Thyroid gland (tissue), 4 donors: ENCODE results near the gene ZBTB8OS. TPM values are rescaled to one million over a fixed set of nuclear protein-coding genes. Genes with fewer than 3 reads are reported as not detected.

ENCODE experiments used
- DNase-seq, 2 donors: peaks; one replicate each; pipeline ENCODE4 v3.0.0-alpha.2; 2019
- H3K27ac ChIP-seq, 3 donors: fragments of 200-600 bp; sonication (generic); 1 replicate in 2 of 3; 2 replicates in 1 of 3; pipeline ENCODE4 v1.5.1; 2016 to 2019; ENCODE audit warnings: mild to moderate bottlenecking in 1 of 3, moderate library complexity in 1 of 3
- H3K27me3 ChIP-seq: fragments of 200-600 bp; sonication (generic); one replicate; pipeline ENCODE4 v1.5.1; 2019
- H3K36me3 ChIP-seq, 2 donors: fragments of 200-600 bp; sonication (generic); one replicate each; pipeline ENCODE4 v1.5.1; 2016 to 2019
- H3K4me1 ChIP-seq, 2 donors: fragments of 200-600 bp; sonication (generic); one replicate each; pipeline ENCODE4 v1.5.1; 2017 to 2019
- H3K4me3 ChIP-seq, 3 donors: fragments of 200-600 bp; sonication (generic); replicated peaks in 1 of 3; 1 replicate in 2 of 3; 2 replicates in 1 of 3; pipeline ENCODE4 v1.5.1; 2016; ENCODE audit warnings: mild to moderate bottlenecking in 1 of 3
- H3K9me3 ChIP-seq: fragments of 200-600 bp; sonication (generic); one replicate; pipeline ENCODE4 v1.5.1; 2017
- CTCF ChIP-seq, 6 experiments: fragments of 200-600 bp in 3 of 6; fragments of 450-650 bp in 3 of 6; sonication (generic) in 3 of 6; IDR thresholded peaks; one replicate each; pipeline ENCODE4 v1.5.1; 2016 to 2019; ENCODE audit warnings: antibody characterized with exemption in 6 of 6, mild to moderate bottlenecking in 2 of 6, inconsistent platforms in 1 of 6, moderate library complexity in 1 of 6
- POLR2A ChIP-seq, 2 donors: fragments of 450-650 bp; IDR thresholded peaks; one replicate each; pipeline ENCODE4 v1.6.1; 2017; ENCODE audit warnings: antibody characterized with exemption in 2 of 2, mild to moderate bottlenecking in 2 of 2, moderate library complexity in 1 of 2
- WGBS, 2 donors: methylation state at CpG; one replicate each; pipeline ENCODE4 v1.1.5; 2017; 5-methylcytosine and 5-hydroxymethylcytosine counted together
- intact Hi-C: fragments of 100-400 bp; cut with DNase I; formaldehyde crosslinking; loops from one replicate; pipeline ENCODE4 v1.15.1; 2023
- total RNA-seq, 4 donors: library from RNA; depleted of rRNA; stranded (reverse); fragments of >200 nt; gene quantifications; one replicate each; pipeline ENCODE4 v1.2.3, GENCODE V29; 2016

ZBTB8OS gene
- total RNA-seq, 4 donors from 2014 or later, result 28.3 to 43.4 (median 34.9) TPM

- no peak for DNase-seq
- 79 to 82% methylated on average over 5 of the region's 5 CpGs for WGBS, 2 donors
- no peak overlapping the region for H3K27ac ChIP-seq
- no peaks in the 10 kb centered on the region for H3K9me3 ChIP-seq
- intact Hi-C loops, result no loop called here
- H3K4me3 ChIP-seq, result no peak overlapping the region
- no peaks in the 10 kb centered on the region for H3K27me3 ChIP-seq
- no peaks in the 10 kb centered on the region for H3K4me1 ChIP-seq
- no peaks in the 10 kb centered on the region for H3K36me3 ChIP-seq
- TF ChIP-seq CTCF (IDR thresholded peaks at IDR 0.05) (no peak), POLR2A (IDR thresholded peaks at IDR 0.05) (no peak)
These were observed 30.5 kb downstream of the ZBTB8OS start for GRCh38 chr1:32619701-32620485.

GRCh38 chr1:32618673-32619221 lies 31.6 kb downstream of the ZBTB8OS start:
- intact Hi-C loops, result no loop called here
- no peak overlapping the region for H3K27ac ChIP-seq

GRCh38 chr1:32613472-32613871 lies 36.9 kb downstream of the ZBTB8OS start:
- Histone ChIP-seq H3K4me3 (no peak overlapping the region), H3K36me3 (no peaks in the 10 kb centered on the region), H3K4me1 (peaks cover 0 to 4% of the 10 kb centered on the region in 2 donors), H3K9me3 (no peaks in the 10 kb centered on the region), H3K27ac (no peak overlapping the region), H3K27me3 (no peaks in the 10 kb centered on the region)
- WGBS, 2 donors, result 84 to 88% methylated on average over 5 of the region's 5 CpGs
- no peak for TF ChIP-seq CTCF (IDR thresholded peaks at IDR 0.05)
- TF ChIP-seq POLR2A (IDR thresholded peaks at IDR 0.05), result no peak
- DNase-seq, result no peak
- intact Hi-C loops, result no loop called here

More at GRCh38 chr1:32618673-32619221, 31.6 kb downstream of the ZBTB8OS start:
- Histone ChIP-seq H3K36me3 (no peaks in the 10 kb centered on the region), H3K27me3 (no peaks in the 10 kb centered on the region), H3K4me3 (no peak overlapping the region), H3K9me3 (no peaks in the 10 kb centered on the region), H3K4me1 (no peaks in the 10 kb centered on the region)
- DNase-seq, result no peak
- 97% methylated on average over 5 of the region's 5 CpGs for WGBS, 2 donors
- TF ChIP-seq CTCF (IDR thresholded peaks at IDR 0.05) (no peak), POLR2A (IDR thresholded peaks at IDR 0.05) (no peak)

GRCh38 chr1:32612189-32612881 lies 38.0 kb downstream of the ZBTB8OS start:
- H3K27me3 ChIP-seq, result no peaks in the 10 kb centered on the region
- peaks cover 0 to 4% of the 10 kb centered on the region in 2 donors for H3K4me1 ChIP-seq
- no peaks in the 10 kb centered on the region for H3K9me3 ChIP-seq
- H3K36me3 ChIP-seq, result no peaks in the 10 kb centered on the region
- peak overlapping the region in 2 of 3 donors; percentile 6 to 16 for H3K4me3 ChIP-seq
- intact Hi-C loops, result no loop called here
- DNase-seq, result peak; percentile 85 to 89
- H3K27ac ChIP-seq, result no peak overlapping the region
- TF ChIP-seq POLR2A (IDR thresholded peaks at IDR 0.05), result peak in 1 of 2 donors; percentile 59
- TF ChIP-seq CTCF (IDR thresholded peaks at IDR 0.05), result peak in 3 of 6 experiments; percentile 22 to 39 (median 36)
- 8 to 10% methylated on average over 24 to 35 of the region's 35 CpGs for WGBS, 2 donors

GRCh38 chr1:32611859-32612188 lies 38.5 kb downstream of the ZBTB8OS start:
- no peak overlapping the region for H3K27ac ChIP-seq
- peak overlapping the region in 2 of 3 donors; percentile 6 to 16 for H3K4me3 ChIP-seq
- WGBS, 2 donors, result 11 to 14% methylated on average over 12 of the region's 12 CpGs
- no peaks in the 10 kb centered on the region for H3K36me3 ChIP-seq
- no peaks in the 10 kb centered on the region for H3K9me3 ChIP-seq
- DNase-seq, result no peak
- intact Hi-C loops, result no loop called here
- H3K4me1 ChIP-seq, result peaks cover 0 to 4% of the 10 kb centered on the region in 2 donors
- TF ChIP-seq POLR2A (IDR thresholded peaks at IDR 0.05), result no peak
- TF ChIP-seq CTCF (IDR thresholded peaks at IDR 0.05), result no peak
- no peaks in the 10 kb centered on the region for H3K27me3 ChIP-seq
